22Rv1 (cell line): ENCODE data around the gene TESK2.

Experiments used
- CTCF ChIP-seq: fragments of 450-650 bp; IDR thresholded peaks from 2 replicates; pipeline ENCODE4 v1.5.1; 2017; ENCODE audit warnings: mild to moderate bottlenecking
- ZFX ChIP-seq: fragments of 450-650 bp; IDR thresholded peaks from 2 replicates; pipeline ENCODE4 v1.6.1; 2017; ENCODE audit warnings: antibody characterized with exemption, borderline replicate concordance

- TF ChIP-seq CTCF (no peak), ZFX (no peak)
Measured at GRCh38 chr1:45345014-45345413, 145.9 kb downstream of the TESK2 start.
